Measurements from ENCODE around the gene PBLD. TPM values are rescaled to one million over a fixed set of nuclear protein-coding genes. Genes with fewer than 3 reads are reported as not detected.

Gene PBLD
- total and polyA plus RNA-seq, 9 of the 15 experiments (the other 6 are each of a cell fraction or from before 2014, with no cell fraction given), result 1.2 to 4.3 (median 2.5) TPM

GRCh38 chr10:68367121-68367520, 34.4 kb upstream of the PBLD start:
- H2AFZ ChIP-seq (ENCODE audit: low read depth, low read length), result no peak overlapping the region
- in situ Hi-C loops (cut with MboI), result no loop called here
- no peaks in the 10 kb centered on the region for H3K79me2 ChIP-seq (ENCODE audit: control insufficient read depth, insufficient read depth, low read length)
- H3K4me1 ChIP-seq (replicated peaks in 1 of 2; ENCODE audit: control insufficient read depth in 2 of 2, insufficient read depth in 2 of 2, low read length in 2 of 2), result no peaks in the 10 kb centered on the region
- H3K27me3 ChIP-seq (ENCODE audit: control insufficient read depth in 2 of 2, insufficient read depth in 2 of 2, low read length in 2 of 2), result no peaks in the 10 kb centered on the region
- no peaks in the 10 kb centered on the region for H3K9me3 ChIP-seq (replicated peaks; ENCODE audit: control insufficient read depth, insufficient read depth, low read depth, low read length)
- H3K36me3 ChIP-seq (ENCODE audit: control insufficient read depth, insufficient read depth, low read length), result peaks cover 25% of the 10 kb centered on the region; the same call in 2 of the 3 replicates
- H3K9me1 ChIP-seq (ENCODE audit: control insufficient read depth, insufficient read depth, low read length), result no peaks in the 10 kb centered on the region
- BruUV-seq (replicated peaks), result no TSS peak
- H3K4me2 ChIP-seq (ENCODE audit: insufficient read depth, low read length), result no peak overlapping the region
- intact Hi-C loops (cut with micrococcal nuclease), result no loop called here
- no peaks in the 10 kb centered on the region for H4K20me1 ChIP-seq (replicated peaks; ENCODE audit: control insufficient read depth, insufficient read depth, low read length)
- H3K9ac ChIP-seq (ENCODE audit: insufficient read depth in 1 of 2, low read depth in 2 of 2, low read length in 2 of 2), result no peak overlapping the region
- 88% methylated on average over 2 of the region's 2 CpGs for WGBS (ENCODE audit: insufficient coverage, low coverage, missing lambda C conversion rate)
- no peak overlapping the region for H3K27ac ChIP-seq (ENCODE audit: extremely low read depth, low read depth, low read length)
- ChIA-PET CTCF (ENCODE audit: low intra/inter-chr PET ratio) (interaction anchor here (0.6 kb wide), 1 partner anchor 19 kb away, joined by 4 read pairs; no protein-coding TSS in a partner anchor), POLR2A (interaction anchor here (0.9 kb wide), 1 partner anchor 473 kb away, joined by 3 read pairs; no protein-coding TSS in a partner anchor)
- FAIRE-seq, result no peak
- DNase-seq (ENCODE audit: extremely low read depth in 1 of 4, low spot score in 3 of 4), result no peak
- ATAC-seq, result no peak
- no peak overlapping the region for H3K4me3 ChIP-seq
- no peak for TF ChIP-seq TOE1 (IDR thresholded peaks at IDR 0.05; ENCODE audit: borderline replicate concordance)
- TF ChIP-seq TOE1 (CRISPR knock-in tag; IDR thresholded peaks at IDR 0.05; ENCODE audit: borderline replicate concordance, low read depth), result no peak
- TF ChIP-seq ASH1L (IDR thresholded peaks at IDR 0.05; ENCODE audit: borderline replicate concordance, low read depth, partially characterized antibody), result no peak
- TF ChIP-seq ZFP36 (IDR thresholded peaks at IDR 0.05; ENCODE audit: low read depth, low read length, partially characterized antibody), result no peak
- no peak for TF ChIP-seq HMGN3 (IDR thresholded peaks at IDR 0.05; ENCODE audit: borderline replicate concordance, extremely low read depth, insufficient read length, low read depth, low read length)
- TF ChIP-seq PYGO2 (tag; IDR thresholded peaks at IDR 0.05), result no peak
- TF ChIP-seq SIX5 (IDR thresholded peaks at IDR 0.05; ENCODE audit: borderline replicate concordance in 1 of 2, insufficient read depth in 1 of 2, low read depth in 1 of 2, low read length in 2 of 2), result no peak
- TF ChIP-seq ZNF717 (CRISPR knock-in tag; IDR thresholded peaks at IDR 0.05), result no peak
- no peak for TF ChIP-seq ZBED1 (IDR thresholded peaks at IDR 0.05)
- no peak for TF ChIP-seq ZBTB11 (CRISPR knock-in tag; IDR thresholded peaks at IDR 0.05)
- TF ChIP-seq HINFP (tag; conservative IDR thresholded peaks at IDR 0.05; ENCODE audit: low read depth), result no peak
- no peak for TF ChIP-seq ZNF143 (CRISPR knock-in tag; IDR thresholded peaks at IDR 0.05)
- TF ChIP-seq BRD9 (IDR thresholded peaks at IDR 0.05; ENCODE audit: low read depth, partially characterized antibody), result no peak
